Naive thymus-derived CD4-positive, alpha-beta T cell (primary cell): ENCODE data around the gene GJD4. TPM values are rescaled to one million over a fixed set of nuclear protein-coding genes. Genes with fewer than 3 reads are reported as not detected.
A peak's percentile ranks its signal among the peaks of the same experiment; 100 is the strongest.

Source experiments
- ATAC-seq: fragments of 150-1000 bp; cut with Tn5 transposase; 2 replicates; pipeline ENCODE4 v1.10.0; 2021; ENCODE audit warnings: mild to moderate bottlenecking, moderate library complexity
- CTCF ChIA-PET: fragments of 350-600 bp; sonication (Branson Sonifier 250); formaldehyde crosslinking; loops from one replicate; lab custom pipeline; 2021; ENCODE audit warnings: antibody characterized with exemption; lab: Charles Lee
- POLR2A ChIA-PET: fragments of 350-600 bp; sonication (Branson Sonifier 250); formaldehyde crosslinking; loops from one replicate; lab custom pipeline; 2021; ENCODE audit warnings: antibody characterized with exemption, inconsistent platforms; lab: Charles Lee
- DNase-seq, 9 donors: peaks; one replicate each; pipeline versions ENCODE4 v3.0.0 to v3.0.0-alpha.2; 2020 to 2022; ENCODE audit warnings: mixed read lengths in 1 of 9
- H3K27ac ChIP-seq: one replicate; pipeline ENCODE4 v1.7.0; 2013; ENCODE audit warnings: mild to moderate bottlenecking, low read depth, low read length, moderate library complexity
- H3K27me3 ChIP-seq, 2 donors: one replicate each; pipeline ENCODE4 v1.7.0; 2013; ENCODE audit warnings: low read length in 2 of 2, mild to moderate bottlenecking in 2 of 2, moderate library complexity in 2 of 2; ENCODE audit not compliant: control insufficient read depth in 2 of 2, insufficient read depth in 2 of 2
- H3K36me3 ChIP-seq, 3 experiments: 1 replicate in 2 of 3; 2 replicates in 1 of 3; pipeline ENCODE4 v1.7.0; 2013; ENCODE audit warnings: low read length in 3 of 3, mild to moderate bottlenecking in 3 of 3, moderate library complexity in 1 of 3; ENCODE audit not compliant: insufficient read depth in 3 of 3, control insufficient read depth in 2 of 3
- H3K4me1 ChIP-seq, 2 donors: one replicate each; pipeline ENCODE4 v1.7.0; 2013; ENCODE audit warnings: low read length in 2 of 2, mild to moderate bottlenecking in 2 of 2, moderate library complexity in 1 of 2; ENCODE audit not compliant: control insufficient read depth in 2 of 2, insufficient read depth in 2 of 2
- H3K4me3 ChIP-seq: 2 replicates; pipeline ENCODE4 v1.7.0; 2013; ENCODE audit warnings: mild to moderate bottlenecking, low read length
- H3K9me3 ChIP-seq, 3 experiments: 1 replicate in 2 of 3; 2 replicates in 1 of 3; pipeline ENCODE4 v1.7.0; 2013; ENCODE audit warnings: low read length in 3 of 3; ENCODE audit not compliant: control insufficient read depth in 2 of 3
- H3K27ac Mint-ChIP-seq, 9 donors: one replicate each; pipeline ENCODE4 v1.8.0; 2020 to 2022; ENCODE audit warnings: mixed read lengths in 9 of 9, mild to moderate bottlenecking in 8 of 9, moderate library complexity in 5 of 9, inconsistent platforms in 2 of 9
- H3K27me3 Mint-ChIP-seq, 5 donors: one replicate each; pipeline ENCODE4 v1.8.0; 2021 to 2022; ENCODE audit warnings: mixed read lengths in 5 of 5, mild to moderate bottlenecking in 1 of 5
- H3K36me3 Mint-ChIP-seq, 5 donors: one replicate each; pipeline ENCODE4 v1.8.0; 2020 to 2022; ENCODE audit warnings: mixed read lengths in 5 of 5, mild to moderate bottlenecking in 3 of 5, inconsistent platforms in 1 of 5
- H3K4me1 Mint-ChIP-seq, 7 donors: one replicate each; pipeline ENCODE4 v1.8.0; 2020 to 2022; ENCODE audit warnings: mixed read lengths in 7 of 7, mild to moderate bottlenecking in 3 of 7, inconsistent platforms in 1 of 7
- H3K4me3 Mint-ChIP-seq, 10 donors: one replicate each; pipeline ENCODE4 v1.8.0; 2020 to 2022; ENCODE audit warnings: mild to moderate bottlenecking in 10 of 10, mixed read lengths in 10 of 10, moderate library complexity in 6 of 10, inconsistent platforms in 2 of 10
- H3K9me3 Mint-ChIP-seq, 11 donors: one replicate each; pipeline ENCODE4 v1.8.0; 2020 to 2022; ENCODE audit warnings: mixed read lengths in 11 of 11, mild to moderate bottlenecking in 4 of 11, inconsistent platforms in 1 of 11, moderate library complexity in 1 of 11
- intact Hi-C, 2 donors: fragments of 100-400 bp; cut with micrococcal nuclease; formaldehyde crosslinking; loops; one replicate each; pipeline ENCODE4 v1.15.1; 2023
- polyA plus RNA-seq, 2 donors: library from polyadenylated mRNA; unstranded; fragments of 300-500 nt; fragmentation: Illumina TruSeq; gene quantifications; one replicate each; pipeline ENCODE4 v1.2.3, GENCODE V29; 2021
- total RNA-seq, 6 experiments: library from RNA in 5 of 6; stranded (reverse) in 5 of 6; gene quantifications; 1 replicate in 5 of 6; 2 replicates in 1 of 6; pipeline ENCODE4 v1.2.3 and lab custom pipeline; 2021 to 2026

GJD4 gene
- total and polyA plus RNA-seq, 7 experiments from 2014 or later = not detected

- Histone ChIP-seq H3K27me3 (no peaks in the 10 kb centered on the region), H3K4me3 (no peak overlapping the region), H3K36me3 (peaks cover 0 to 9% (median 0%) of the 10 kb centered on the region in 3 experiments), H3K9me3 (no peaks in the 10 kb centered on the region), H3K27ac (no peak overlapping the region), H3K4me1 (no peaks in the 10 kb centered on the region)
- no peak overlapping the region for H3K27ac Mint-ChIP-seq
- no peak for DNase-seq
- H3K9me3 Mint-ChIP-seq = peaks cover 2 to 42% (median 10%) of the 10 kb centered on the region in 11 donors
- no peak overlapping the region for H3K4me3 Mint-ChIP-seq
- ChIA-PET POLR2A (no interaction called here), CTCF (no interaction called here)
- H3K4me1 Mint-ChIP-seq = peaks cover 0 to 15% (median 0%) of the 10 kb centered on the region in 7 donors
- intact Hi-C loops = no loop called here
- H3K27me3 Mint-ChIP-seq = peaks cover 0 to 4% (median 0%) of the 10 kb centered on the region in 5 donors
- H3K36me3 Mint-ChIP-seq = peaks cover 5 to 35% (median 23%) of the 10 kb centered on the region in 5 donors
- ATAC-seq = no peak
Observed at GRCh38 chr10:35576730-35577129, 28.4 kb upstream of the GJD4 start.

GRCh38 chr10:35577926-35578617 is 27.1 kb upstream of the GJD4 start:
- Histone ChIP-seq H3K27me3 (no peaks in the 10 kb centered on the region), H3K9me3 (no peaks in the 10 kb centered on the region), H3K4me3 (no peak overlapping the region), H3K36me3 (peaks cover 0 to 5% (median 0%) of the 10 kb centered on the region in 3 experiments), H3K4me1 (no peaks in the 10 kb centered on the region), H3K27ac (no peak overlapping the region)
- H3K36me3 Mint-ChIP-seq = peaks cover 5 to 28% (median 17%) of the 10 kb centered on the region in 5 donors
- intact Hi-C loops = no loop called here
- no peak for ATAC-seq
- H3K9me3 Mint-ChIP-seq = peaks cover 2 to 42% (median 10%) of the 10 kb centered on the region in 11 donors
- DNase-seq = no peak
- POLR2A ChIA-PET = no interaction called here
- H3K4me3 Mint-ChIP-seq = no peak overlapping the region
- CTCF ChIA-PET = no interaction called here
- H3K4me1 Mint-ChIP-seq = peaks cover 0 to 15% (median 0%) of the 10 kb centered on the region in 7 donors
- peaks cover 0 to 4% (median 0%) of the 10 kb centered on the region in 5 donors for H3K27me3 Mint-ChIP-seq
- peak overlapping the region in 2 of 9 donors; percentile 21 to 53 for H3K27ac Mint-ChIP-seq

GRCh38 chr10:35578618-35578956 is 26.6 kb upstream of the GJD4 start:
- Histone ChIP-seq H3K27me3 (no peaks in the 10 kb centered on the region), H3K27ac (no peak overlapping the region), H3K4me1 (no peaks in the 10 kb centered on the region), H3K9me3 (no peaks in the 10 kb centered on the region), H3K36me3 (peaks cover 0 to 3% (median 0%) of the 10 kb centered on the region in 3 experiments), H3K4me3 (no peak overlapping the region)
- Mint-ChIP-seq H3K4me1 (peaks cover 0 to 15% (median 0%) of the 10 kb centered on the region in 7 donors), H3K4me3 (no peak overlapping the region), H3K27ac (no peak overlapping the region), H3K27me3 (peaks cover 0 to 4% (median 0%) of the 10 kb centered on the region in 5 donors), H3K9me3 (peaks cover 2 to 42% (median 10%) of the 10 kb centered on the region in 11 donors), H3K36me3 (peaks cover 3 to 24% (median 14%) of the 10 kb centered on the region in 5 donors)
- intact Hi-C loops = no loop called here
- ChIA-PET CTCF (no interaction called here), POLR2A (no interaction called here)
- DNase-seq = no peak
- no peak for ATAC-seq

GRCh38 chr10:35579116-35579515 is 26.0 kb upstream of the GJD4 start:
- no peak for DNase-seq
- Histone ChIP-seq H3K4me1 (no peaks in the 10 kb centered on the region), H3K36me3 (no peaks in the 10 kb centered on the region), H3K9me3 (no peaks in the 10 kb centered on the region), H3K27me3 (no peaks in the 10 kb centered on the region), H3K4me3 (no peak overlapping the region), H3K27ac (no peak overlapping the region)
- Mint-ChIP-seq H3K36me3 (peaks cover 0 to 19% (median 9%) of the 10 kb centered on the region in 5 donors), H3K4me3 (no peak overlapping the region), H3K27me3 (peaks cover 0 to 4% (median 0%) of the 10 kb centered on the region in 5 donors), H3K4me1 (peaks cover 0 to 11% (median 0%) of the 10 kb centered on the region in 7 donors), H3K9me3 (peaks cover 2 to 38% (median 10%) of the 10 kb centered on the region in 11 donors), H3K27ac (no peak overlapping the region)
- POLR2A ChIA-PET = no interaction called here
- intact Hi-C loops = no loop called here
- ATAC-seq = no peak
- CTCF ChIA-PET = no interaction called here

GRCh38 chr10:35579726-35580422 is 25.3 kb upstream of the GJD4 start:
- H3K27me3 ChIP-seq = no peaks in the 10 kb centered on the region
- CTCF ChIA-PET = interaction anchor here (1.0 kb wide), 1 partner anchor 27 kb away, joined by 3 read pairs; no protein-coding TSS in a partner anchor
- Mint-ChIP-seq H3K4me1 (peaks cover 0 to 5% (median 0%) of the 10 kb centered on the region in 7 donors), H3K36me3 (peaks cover 0 to 11% (median 5%) of the 10 kb centered on the region in 5 donors), H3K9me3 (peaks cover 2 to 31% (median 10%) of the 10 kb centered on the region in 11 donors), H3K27ac (peak overlapping the region in 1 of 9 donors; percentile 6), H3K4me3 (no peak overlapping the region), H3K27me3 (peaks cover 0 to 4% (median 0%) of the 10 kb centered on the region in 5 donors)
- no peaks in the 10 kb centered on the region for H3K36me3 ChIP-seq
- POLR2A ChIA-PET = no interaction called here
- ATAC-seq (no peak), DNase-seq (no peak)
- H3K9me3 ChIP-seq = no peaks in the 10 kb centered on the region
- intact Hi-C loops = no loop called here
- H3K4me1 ChIP-seq = no peaks in the 10 kb centered on the region
- no peak overlapping the region for H3K27ac ChIP-seq
- no peak overlapping the region for H3K4me3 ChIP-seq

GRCh38 chr10:35580423-35580770 is 24.7 kb upstream of the GJD4 start:
- no peak overlapping the region for H3K27ac ChIP-seq
- H3K36me3 ChIP-seq = no peaks in the 10 kb centered on the region
- ChIA-PET CTCF (interaction anchor here (1.0 kb wide), 1 partner anchor 27 kb away, joined by 3 read pairs; no protein-coding TSS in a partner anchor), POLR2A (no interaction called here)
- Mint-ChIP-seq H3K36me3 (peaks cover 0 to 8% (median 3%) of the 10 kb centered on the region in 5 donors), H3K27me3 (peaks cover 0 to 8% (median 0%) of the 10 kb centered on the region in 5 donors), H3K4me3 (no peak overlapping the region), H3K4me1 (peaks cover 0 to 3% (median 0%) of the 10 kb centered on the region in 7 donors), H3K27ac (no peak overlapping the region), H3K9me3 (peaks cover 2 to 28% (median 9%) of the 10 kb centered on the region in 11 donors)
- no peaks in the 10 kb centered on the region for H3K9me3 ChIP-seq
- no peaks in the 10 kb centered on the region for H3K27me3 ChIP-seq
- no peak overlapping the region for H3K4me3 ChIP-seq
- DNase-seq = no peak
- H3K4me1 ChIP-seq = no peaks in the 10 kb centered on the region
- ATAC-seq = no peak
- intact Hi-C loops = no loop called here
